Measurements from ENCODE around the gene SCNN1A. TPM values are rescaled to one million over a fixed set of nuclear protein-coding genes. Genes with fewer than 3 reads are reported as not detected.

The SCNN1A gene
- total RNA-seq, 1 donor from 2014 or later: 14.3 TPM

DNA sequence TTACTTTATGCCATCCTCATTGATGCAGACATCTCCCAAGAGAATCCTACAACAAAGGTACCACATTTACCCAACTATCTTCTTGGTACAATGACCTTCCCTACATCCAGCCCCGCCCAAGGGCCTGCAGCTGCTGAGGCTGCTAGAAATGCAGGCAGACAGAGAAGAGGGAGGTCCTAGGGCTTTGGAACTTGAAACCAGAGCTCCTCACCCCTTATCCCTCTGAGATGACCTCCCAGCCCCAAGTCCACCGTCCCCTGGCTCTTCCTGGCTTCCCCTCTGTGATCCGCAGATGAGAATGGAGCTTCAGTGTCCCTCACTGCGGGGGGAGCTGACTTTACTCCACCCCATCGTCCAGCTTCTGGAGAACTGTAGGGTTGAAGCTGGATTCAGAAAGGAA, 31.8 kb downstream of the SCNN1A start:
- Histone ChIP-seq H3K27ac (peak overlapping the region; percentile 97 to 98), H3K4me3 (no peak overlapping the region), H3K36me3 (peaks cover 0 to 5% of the 10 kb centered on the region in 2 donors), H3K9me3 (no peaks in the 10 kb centered on the region), H3K27me3 (no peaks in the 10 kb centered on the region), H3K4me1 (peaks cover 24 to 53% of the 10 kb centered on the region in 2 donors)
- no peak for DNase-seq (ENCODE audit: low spot score in 2 of 2)
- intact Hi-C loops (cut with DNase I): loop anchor here (10.0 kb wide), 1 partner anchor 581 kb away; the partner anchor contains the start of gene ATN1
- TF ChIP-seq, protein P1, sequence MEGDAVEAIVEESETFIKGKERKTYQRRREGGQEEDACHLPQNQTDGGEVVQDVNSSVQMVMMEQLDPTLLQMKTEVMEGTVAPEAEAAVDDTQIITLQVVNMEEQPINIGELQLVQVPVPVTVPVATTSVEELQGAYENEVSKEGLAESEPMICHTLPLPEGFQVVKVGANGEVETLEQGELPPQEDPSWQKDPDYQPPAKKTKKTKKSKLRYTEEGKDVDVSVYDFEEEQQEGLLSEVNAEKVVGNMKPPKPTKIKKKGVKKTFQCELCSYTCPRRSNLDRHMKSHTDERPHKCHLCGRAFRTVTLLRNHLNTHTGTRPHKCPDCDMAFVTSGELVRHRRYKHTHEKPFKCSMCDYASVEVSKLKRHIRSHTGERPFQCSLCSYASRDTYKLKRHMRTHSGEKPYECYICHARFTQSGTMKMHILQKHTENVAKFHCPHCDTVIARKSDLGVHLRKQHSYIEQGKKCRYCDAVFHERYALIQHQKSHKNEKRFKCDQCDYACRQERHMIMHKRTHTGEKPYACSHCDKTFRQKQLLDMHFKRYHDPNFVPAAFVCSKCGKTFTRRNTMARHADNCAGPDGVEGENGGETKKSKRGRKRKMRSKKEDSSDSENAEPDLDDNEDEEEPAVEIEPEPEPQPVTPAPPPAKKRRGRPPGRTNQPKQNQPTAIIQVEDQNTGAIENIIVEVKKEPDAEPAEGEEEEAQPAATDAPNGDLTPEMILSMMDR (IDR thresholded peaks at IDR 0.05): no peak

DNA sequence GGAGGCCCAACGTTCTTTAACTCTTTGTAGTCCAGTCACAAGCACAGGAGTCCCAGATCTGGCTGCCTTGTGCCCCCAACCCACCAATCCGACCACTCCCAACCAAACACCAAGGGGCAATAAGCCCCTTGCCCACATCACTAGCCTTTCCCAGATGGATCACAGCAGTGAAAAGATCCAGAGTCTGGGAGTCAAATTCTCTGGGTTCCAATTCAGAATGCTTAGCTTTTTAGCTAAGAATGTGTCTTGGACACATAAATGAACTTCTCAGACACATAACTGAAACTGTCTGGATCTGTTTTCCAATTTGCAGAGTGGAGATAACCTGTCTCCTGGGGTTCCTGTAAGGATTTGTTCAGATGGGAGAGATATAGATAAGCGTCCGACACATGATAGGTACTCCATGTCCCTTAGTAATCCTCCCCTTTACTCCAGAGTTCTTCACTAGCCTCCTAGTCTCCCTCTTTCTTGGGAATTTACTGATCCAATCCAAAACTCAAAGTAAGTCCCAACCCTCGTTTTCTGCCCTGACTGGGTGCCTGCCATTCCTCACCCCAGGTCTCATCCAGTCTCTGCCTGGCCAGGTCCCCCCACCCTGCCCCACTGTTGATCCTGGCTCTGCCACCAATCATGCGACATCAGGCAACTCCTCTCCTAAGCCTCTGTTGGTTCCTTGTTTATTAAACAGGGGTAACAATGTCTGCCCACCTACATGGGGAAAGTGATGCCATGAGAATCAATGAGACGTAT, 33.0 kb downstream of the SCNN1A start:
- DNase-seq (ENCODE audit: low spot score in 2 of 2): no peak
- TF ChIP-seq, protein P1 (IDR thresholded peaks at IDR 0.05): no peak
- H3K9me3 ChIP-seq: no peaks in the 10 kb centered on the region
- intact Hi-C loops (cut with DNase I): loop anchor here (10.0 kb wide), 1 partner anchor 582 kb away; the partner anchor contains the start of gene ATN1
- peak overlapping the region; percentile 97 to 98 for H3K27ac ChIP-seq
- peaks cover 0 to 5% of the 10 kb centered on the region in 2 donors for H3K36me3 ChIP-seq
- H3K4me1 ChIP-seq: peaks cover 18 to 55% of the 10 kb centered on the region in 2 donors
- H3K27me3 ChIP-seq: no peaks in the 10 kb centered on the region
- peak overlapping the region; percentile 90 to 93 for H3K4me3 ChIP-seq

DNA sequence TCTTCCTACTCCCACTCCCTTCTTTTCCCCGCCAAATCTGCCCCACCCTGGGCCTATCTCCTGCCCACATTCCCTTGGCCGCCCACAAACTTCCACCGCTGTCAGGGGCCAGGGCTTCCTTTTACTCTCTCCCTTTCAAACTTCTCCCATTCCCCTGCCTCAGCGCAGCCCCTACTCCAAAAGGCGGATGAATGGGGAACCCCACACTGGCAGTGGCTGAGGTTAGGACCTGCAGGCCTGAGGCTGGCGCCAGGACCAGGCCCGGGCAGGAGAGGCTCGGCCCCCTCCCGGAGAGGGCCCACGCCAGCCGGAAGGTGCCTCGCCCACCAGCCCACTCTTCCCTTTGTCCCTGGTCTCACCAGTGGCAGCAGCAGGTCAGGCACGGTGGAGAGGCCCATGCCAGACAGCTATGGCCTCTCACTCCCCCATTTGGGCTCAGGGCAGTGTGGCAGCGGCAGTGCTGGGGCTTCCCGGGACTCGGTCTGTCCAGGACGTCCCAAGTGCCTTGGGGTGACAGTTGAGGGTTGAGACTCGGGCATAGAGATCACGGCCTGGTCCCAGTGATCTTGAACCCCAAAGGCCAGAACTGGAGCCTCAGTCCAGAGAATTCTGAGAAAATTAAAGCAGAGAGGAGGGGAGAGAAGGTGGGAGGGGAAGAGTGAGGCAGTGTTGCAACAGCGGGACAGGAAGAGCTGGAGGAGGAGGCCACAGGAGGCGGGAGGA, 33.8 kb downstream of the SCNN1A start, which contains the start of gene TNFRSF1A:
Gene TNFRSF1A (minus strand): TSS at position 660 of the 723 bp plus-strand sequence. CDS start 262 bp downstream, at position 398.
- peak within 1 kb of the TSS; percentile 97 to 98 for H3K27ac ChIP-seq
- peaks cover 0 to 5% of the 10 kb centered on the region in 2 donors for H3K36me3 ChIP-seq
- no peaks in the 10 kb centered on the region for H3K9me3 ChIP-seq
- TF ChIP-seq, protein P1 (IDR thresholded peaks at IDR 0.05): no peak
- DNase-seq (ENCODE audit: low spot score in 2 of 2): peak in 1 of 2 donors; percentile 90
- H3K4me3 ChIP-seq: peak within 1 kb of the TSS; percentile 90 to 93
- H3K27me3 ChIP-seq: no peaks in the 10 kb centered on the region
- peaks cover 16 to 55% of the 10 kb centered on the region in 2 donors for H3K4me1 ChIP-seq
- intact Hi-C loops (cut with DNase I): loop anchor here (10.0 kb wide), 1 partner anchor 583 kb away; the partner anchor contains the start of gene ATN1

DNA sequence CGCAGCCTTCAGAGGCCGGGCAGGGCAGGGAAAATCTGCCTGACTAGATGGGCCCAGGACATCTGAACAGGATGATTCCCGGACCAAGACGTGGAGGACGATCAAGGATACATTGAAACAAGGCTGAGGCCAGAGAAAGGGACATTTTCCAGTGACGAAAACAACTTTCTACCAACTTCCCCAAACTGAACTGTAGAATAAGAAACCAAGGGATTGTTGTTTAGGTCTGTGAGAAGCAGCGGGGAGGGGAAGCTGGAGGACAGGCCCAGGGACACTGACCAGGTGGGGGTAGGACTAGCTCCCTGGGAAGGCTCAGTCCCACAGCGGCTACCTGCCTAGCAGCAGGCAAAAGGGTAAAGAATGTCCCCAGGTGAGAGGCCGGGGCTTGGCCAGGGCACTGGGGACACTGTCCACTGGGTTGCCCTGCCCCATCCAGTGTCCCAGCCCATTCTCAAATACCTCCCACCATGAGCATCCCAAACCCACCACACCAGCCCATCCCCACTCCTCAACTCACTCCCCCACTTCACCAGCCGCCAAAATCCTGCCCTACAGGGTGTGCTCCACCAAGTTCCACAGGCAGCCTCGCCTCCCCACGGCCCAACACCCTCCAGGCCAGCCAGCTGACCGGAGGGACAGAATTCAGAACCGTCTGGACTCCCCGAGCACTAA, 34.5 kb downstream of the SCNN1A start:
- intact Hi-C loops (cut with DNase I): loop anchor here (10.0 kb wide), 1 partner anchor 584 kb away; the partner anchor contains the start of gene ATN1
- Histone ChIP-seq H3K4me3 (peak overlapping the region; percentile 90 to 93), H3K27ac (peak overlapping the region; percentile 97 to 98), H3K36me3 (peaks cover 0 to 5% of the 10 kb centered on the region in 2 donors), H3K4me1 (peaks cover 16 to 50% of the 10 kb centered on the region in 2 donors), H3K9me3 (no peaks in the 10 kb centered on the region), H3K27me3 (no peaks in the 10 kb centered on the region)
- TF ChIP-seq, protein P1 (IDR thresholded peaks at IDR 0.05): no peak
- no peak for DNase-seq (ENCODE audit: low spot score in 2 of 2)

DNA sequence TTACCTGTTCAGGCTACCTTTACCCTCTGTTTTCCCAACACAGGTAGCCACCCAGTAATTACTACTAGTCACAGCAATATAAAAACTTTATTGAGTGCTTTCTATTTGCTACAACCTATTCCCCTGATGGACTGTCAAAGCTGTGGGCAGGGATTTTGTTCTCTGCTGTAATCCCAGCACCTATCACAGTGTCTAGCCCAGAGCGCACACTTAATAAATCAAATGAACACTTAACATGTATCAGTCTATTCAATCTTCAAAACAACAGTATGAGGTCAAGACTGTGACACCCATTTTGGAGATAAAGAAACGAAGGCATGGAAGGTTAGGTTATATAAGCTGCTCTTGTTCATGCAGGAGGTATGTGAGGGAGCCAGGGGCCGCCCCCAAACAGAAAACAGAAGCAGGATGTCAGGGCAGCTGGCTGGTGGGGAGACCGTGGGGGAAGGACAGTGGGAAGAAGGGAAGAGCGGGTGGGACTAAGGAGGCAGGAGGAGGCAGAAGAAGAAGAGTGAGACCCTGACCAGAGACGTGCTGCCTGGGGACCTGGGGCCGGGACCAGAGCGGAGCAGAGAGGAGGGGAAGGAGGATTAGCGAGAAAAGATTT, 35.2 kb downstream of the SCNN1A start:
- H3K4me1 ChIP-seq: peaks cover 17 to 50% of the 10 kb centered on the region in 2 donors
- TF ChIP-seq, protein P1 (IDR thresholded peaks at IDR 0.05): no peak
- peak overlapping the region; percentile 90 to 93 for H3K4me3 ChIP-seq
- intact Hi-C loops (cut with DNase I): loop anchor here (10.0 kb wide), 1 partner anchor 585 kb away; the partner anchor contains the start of gene ATN1
- H3K9me3 ChIP-seq: no peaks in the 10 kb centered on the region
- peak overlapping the region; percentile 97 to 98 for H3K27ac ChIP-seq
- H3K27me3 ChIP-seq: no peaks in the 10 kb centered on the region
- no peak for DNase-seq (ENCODE audit: low spot score in 2 of 2)
- H3K36me3 ChIP-seq: peaks cover 0 to 5% of the 10 kb centered on the region in 2 donors
